ENCODE data around the gene DUSP23.

GRCh38 chr1:159791461-159791860, 10.7 kb downstream of the DUSP23 start:
- TF ChIP-seq, protein P1, sequence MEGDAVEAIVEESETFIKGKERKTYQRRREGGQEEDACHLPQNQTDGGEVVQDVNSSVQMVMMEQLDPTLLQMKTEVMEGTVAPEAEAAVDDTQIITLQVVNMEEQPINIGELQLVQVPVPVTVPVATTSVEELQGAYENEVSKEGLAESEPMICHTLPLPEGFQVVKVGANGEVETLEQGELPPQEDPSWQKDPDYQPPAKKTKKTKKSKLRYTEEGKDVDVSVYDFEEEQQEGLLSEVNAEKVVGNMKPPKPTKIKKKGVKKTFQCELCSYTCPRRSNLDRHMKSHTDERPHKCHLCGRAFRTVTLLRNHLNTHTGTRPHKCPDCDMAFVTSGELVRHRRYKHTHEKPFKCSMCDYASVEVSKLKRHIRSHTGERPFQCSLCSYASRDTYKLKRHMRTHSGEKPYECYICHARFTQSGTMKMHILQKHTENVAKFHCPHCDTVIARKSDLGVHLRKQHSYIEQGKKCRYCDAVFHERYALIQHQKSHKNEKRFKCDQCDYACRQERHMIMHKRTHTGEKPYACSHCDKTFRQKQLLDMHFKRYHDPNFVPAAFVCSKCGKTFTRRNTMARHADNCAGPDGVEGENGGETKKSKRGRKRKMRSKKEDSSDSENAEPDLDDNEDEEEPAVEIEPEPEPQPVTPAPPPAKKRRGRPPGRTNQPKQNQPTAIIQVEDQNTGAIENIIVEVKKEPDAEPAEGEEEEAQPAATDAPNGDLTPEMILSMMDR (IDR thresholded peaks at IDR 0.05; ENCODE audit: extremely low read depth in 1 of 2, insufficient read depth in 1 of 2, low read depth in 1 of 2, low read length in 2 of 2): no peak
- TF ChIP-seq EZH2 (IDR thresholded peaks at IDR 0.05; ENCODE audit: borderline replicate concordance, low read depth, low read length, severe bottlenecking) (no peak), JUN (IDR thresholded peaks at IDR 0.05; ENCODE audit: borderline replicate concordance, insufficient read depth, insufficient read length, low read depth) (no peak)
